Astrocyte of the cerebellum (primary cell): ENCODE measurements around the gene SLC16A3.

Experiments
- DNase-seq: peaks from one replicate; pipeline ENCODE4 v3.0.0-alpha.2; 2011; ENCODE audit warnings: low read depth
- H3K4me3 ChIP-seq: 2 replicates; pipeline ENCODE4 v1.5.1; 2011; ENCODE audit warnings: mild to moderate bottlenecking, low read depth, low read length, moderate library complexity
- CTCF ChIP-seq: IDR thresholded peaks from 2 replicates; pipeline ENCODE4 v1.5.1; 2012; ENCODE audit warnings: low read length, low read depth, moderate library complexity, mild to moderate bottlenecking; ENCODE audit errors: missing control alignments
- in situ Hi-C: cut with HindIII; loops from 2 replicates; pipeline ENCODE4 v1.10.0; 2017; ENCODE audit warnings: low sequenced_read_pairs

The SLC16A3 gene

GRCh38 chr17:82274134-82275020, 45.5 kb downstream of the SLC16A3 start:
- DNase-seq: no peak
- in situ Hi-C loops: no loop called here
- H3K4me3 ChIP-seq: peak overlapping the region; percentile 55
- no peak for TF ChIP-seq CTCF

GRCh38 chr17:82275326-82275725, 46.5 kb downstream of the SLC16A3 start:
- TF ChIP-seq CTCF: no peak
- in situ Hi-C loops: no loop called here
- DNase-seq: no peak
- no peak overlapping the region for H3K4me3 ChIP-seq

- TF ChIP-seq CTCF: no peak
- in situ Hi-C loops: no loop called here
- no peak overlapping the region for H3K4me3 ChIP-seq
- DNase-seq: no peak
These were observed 48.1 kb downstream of the SLC16A3 start for GRCh38 chr17:82276938-82277337.

GRCh38 chr17:82277851-82278250, 49.0 kb downstream of the SLC16A3 start:
- in situ Hi-C loops: no loop called here
- no peak overlapping the region for H3K4me3 ChIP-seq
- DNase-seq: no peak
- TF ChIP-seq CTCF: no peak

GRCh38 chr17:82278308-82278707, 49.5 kb downstream of the SLC16A3 start:
- no peak for TF ChIP-seq CTCF
- no peak overlapping the region for H3K4me3 ChIP-seq
- in situ Hi-C loops: no loop called here
- DNase-seq: no peak

- no peak for TF ChIP-seq CTCF
- no peak overlapping the region for H3K4me3 ChIP-seq
- in situ Hi-C loops: no loop called here
- no peak for DNase-seq
These were observed 50.0 kb downstream of the SLC16A3 start for GRCh38 chr17:82278786-82279391.
